HuH-7.5 (cell line): ENCODE results near the gene EPHX1.
"Not testable (repeated sequence)": the region's sequence is repeated elsewhere in the genome, so short reads cannot be mapped to it uniquely, and the experiment has no call there.

Source experiments
- DNase-seq: peaks from one replicate; pipeline ENCODE4 v3.0.0; 2011; ENCODE audit warnings: low spot score

EPHX1 gene

GRCh38 chr1:225881081-225881958 lies 71.4 kb downstream of the EPHX1 start:
- peak; percentile 58 for DNase-seq

- DNase-seq, result peak; percentile 96
These were observed 72.2 kb downstream of the EPHX1 start, which contains the start of gene TMEM63A for GRCh38 chr1:225881959-225882693. Gene TMEM63A (minus strand): TSS chr1:225882380. CDS start chr1:225877580, 4,800 bp downstream.

- peak; percentile 80 for DNase-seq
These were observed 73.0 kb downstream of the EPHX1 start for GRCh38 chr1:225882694-225883615.

GRCh38 chr1:225883616-225884265 lies 73.8 kb downstream of the EPHX1 start:
- no peak for DNase-seq

GRCh38 chr1:225885336-225885735 lies 75.4 kb downstream of the EPHX1 start:
- no peak for DNase-seq

GRCh38 chr1:225886159-225887029 lies 76.5 kb downstream of the EPHX1 start:
- peak; percentile 83 for DNase-seq

- DNase-seq, result no peak
These were observed 77.0 kb downstream of the EPHX1 start for GRCh38 chr1:225887030-225887314.

- not testable (repeated sequence) for DNase-seq
These were observed 77.8 kb downstream of the EPHX1 start for GRCh38 chr1:225887554-225888288.

GRCh38 chr1:225888289-225888897 lies 78.5 kb downstream of the EPHX1 start:
- DNase-seq, result no peak

GRCh38 chr1:225888898-225889601 lies 79.1 kb downstream of the EPHX1 start, which contains the start of gene LEFTY1:
Gene LEFTY1 (minus strand): TSS chr1:225889146. CDS start chr1:225889066, 80 bp downstream.
- DNase-seq, result no peak

GRCh38 chr1:225889743-225890142 lies 79.8 kb downstream of the EPHX1 start:
- DNase-seq, result no peak

GRCh38 chr1:225890346-225891228 lies 80.7 kb downstream of the EPHX1 start:
- no peak for DNase-seq

- no peak for DNase-seq
These were observed 81.5 kb downstream of the EPHX1 start for GRCh38 chr1:225891229-225891972.

GRCh38 chr1:225892307-225892706 lies 82.4 kb downstream of the EPHX1 start:
- DNase-seq, result no peak
